ENCODE data around the gene ZNF536. TPM values are rescaled to one million over a fixed set of nuclear protein-coding genes. Genes with fewer than 3 reads are reported as not detected.

ZNF536 gene
- total and polyA plus RNA-seq, 10 of the 15 experiments (the other 5 are each of a cell fraction or from before 2014, with no cell fraction given), result not detected

DNA sequence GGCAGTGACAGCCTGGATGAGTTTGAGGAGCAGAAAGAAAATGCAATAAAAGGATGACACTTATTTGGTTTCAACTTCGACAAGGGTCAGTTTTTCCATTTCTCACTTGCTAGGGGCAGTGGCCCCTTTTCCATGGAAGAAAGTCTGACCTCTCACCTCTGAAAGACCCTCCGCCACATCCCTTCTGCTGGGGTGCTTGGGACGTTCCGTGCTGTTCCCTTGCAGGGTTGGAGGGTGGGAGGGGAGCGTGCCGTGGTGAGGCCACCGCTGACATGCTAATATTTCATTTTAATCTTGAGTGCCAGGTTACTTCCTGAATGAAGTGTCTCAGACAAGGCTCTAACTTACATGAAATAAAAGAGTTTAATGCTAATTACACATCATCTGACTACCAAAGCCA is 5.2 kb upstream of the ZNF536 start (continued):
- TF ChIP-seq ZBTB4 (CRISPR knock-in tag; IDR thresholded peaks at IDR 0.05) (no peak), NBN (IDR thresholded peaks at IDR 0.05) (no peak), PRDM15 (CRISPR knock-in tag; IDR thresholded peaks at IDR 0.05) (no peak), WRNIP1 (IDR thresholded peaks at IDR 0.05; ENCODE audit: borderline replicate concordance, low read depth, low read length) (no peak)

DNA sequence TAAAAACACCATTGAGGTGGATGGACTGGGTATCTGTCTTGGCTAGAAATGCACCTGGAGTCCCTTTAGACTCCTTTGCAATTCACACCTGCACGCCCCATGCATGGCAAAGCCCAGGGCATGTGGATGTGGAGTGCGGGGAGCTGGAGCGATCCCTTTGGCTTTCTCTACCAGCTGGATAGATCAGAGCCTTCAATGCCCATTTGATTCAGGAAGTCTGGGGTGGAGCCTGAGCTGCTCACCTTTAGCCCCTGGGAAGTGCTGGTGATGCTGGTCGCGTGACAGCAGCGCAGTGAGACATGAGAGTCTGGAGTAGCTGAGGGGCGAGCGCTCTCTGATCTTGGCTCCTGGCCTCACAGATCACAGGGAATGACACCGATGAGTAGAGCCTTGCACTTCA is 4.8 kb upstream of the ZNF536 start:
- ChIA-PET CTCF (no interaction called here), SMC1A (ENCODE audit: uncharacterized antibody, unreplicated experiment) (interaction anchor here (0.6 kb wide), 1 partner anchor 102 kb away, joined by 4 read pairs; no protein-coding TSS in a partner anchor), RAD21 (ENCODE audit: unreplicated experiment) (no interaction called here), POLR2A (no interaction called here)
- Histone ChIP-seq H4K20me1 (ENCODE audit: control insufficient read depth, insufficient read depth) (no peaks in the 10 kb centered on the region), H3K27ac (ENCODE audit: control insufficient read depth, insufficient read depth) (no peak overlapping the region), H3K9me3 (replicated peaks; ENCODE audit: control insufficient read depth, insufficient read depth, low read length) (no peaks in the 10 kb centered on the region), H2AFZ (ENCODE audit: control insufficient read depth, low read depth, low read length) (no peak overlapping the region), H3K4me3 (no peak overlapping the region), H3K27me3 (replicated peaks in 1 of 2; ENCODE audit: control insufficient read depth in 2 of 2, insufficient read depth in 2 of 2, low read length in 1 of 2) (no peaks in the 10 kb centered on the region), H3K4me2 (ENCODE audit: control insufficient read depth, insufficient read depth) (no peak overlapping the region), H3K79me2 (ENCODE audit: control insufficient read depth, insufficient read depth, low read length) (no peaks in the 10 kb centered on the region), H3K36me3 (ENCODE audit: control insufficient read depth in 2 of 2, insufficient read depth in 2 of 2, low read length in 1 of 2) (no peaks in the 10 kb centered on the region), H3K9ac (ENCODE audit: control insufficient read depth, insufficient read depth, low read length) (no peak overlapping the region), H3K4me1 (ENCODE audit: control insufficient read depth, insufficient read depth, low read length) (no peaks in the 10 kb centered on the region)
- intact Hi-C loops (cut with micrococcal nuclease; ENCODE audit: unreplicated experiment), result no loop called here
- BruUV-seq (replicated peaks), result no TSS peak
- in situ Hi-C loops (cut with MboI), result no loop called here
- no peak for ATAC-seq
- DNase-seq (ENCODE audit: low read depth, low spot score), result no peak
- no peak for FAIRE-seq
- 45% methylated on average over 9 of the region's 9 CpGs for WGBS (ENCODE audit: insufficient coverage, insufficient replicate concordance, low lambda C conversion rate, missing lambda C conversion rate)
- TF ChIP-seq ZBTB33 (IDR thresholded peaks at IDR 0.05) (no peak), CTCF (IDR thresholded peaks at IDR 0.05 in 2 of 3, conservative IDR thresholded peaks at IDR 0.05 in 1 of 3; ENCODE audit: control insufficient read depth in 2 of 3, extremely low read depth in 1 of 3, insufficient read depth in 1 of 3, low read depth in 3 of 3, low read length in 3 of 3) (no peak), ETV6 (conservative IDR thresholded peaks at IDR 0.05 in 1 of 2, IDR thresholded peaks at IDR 0.05 in 1 of 2; ENCODE audit: borderline replicate concordance in 1 of 2, low read depth in 1 of 2) (no peak)
- TF ChIP-seq, protein P1, sequence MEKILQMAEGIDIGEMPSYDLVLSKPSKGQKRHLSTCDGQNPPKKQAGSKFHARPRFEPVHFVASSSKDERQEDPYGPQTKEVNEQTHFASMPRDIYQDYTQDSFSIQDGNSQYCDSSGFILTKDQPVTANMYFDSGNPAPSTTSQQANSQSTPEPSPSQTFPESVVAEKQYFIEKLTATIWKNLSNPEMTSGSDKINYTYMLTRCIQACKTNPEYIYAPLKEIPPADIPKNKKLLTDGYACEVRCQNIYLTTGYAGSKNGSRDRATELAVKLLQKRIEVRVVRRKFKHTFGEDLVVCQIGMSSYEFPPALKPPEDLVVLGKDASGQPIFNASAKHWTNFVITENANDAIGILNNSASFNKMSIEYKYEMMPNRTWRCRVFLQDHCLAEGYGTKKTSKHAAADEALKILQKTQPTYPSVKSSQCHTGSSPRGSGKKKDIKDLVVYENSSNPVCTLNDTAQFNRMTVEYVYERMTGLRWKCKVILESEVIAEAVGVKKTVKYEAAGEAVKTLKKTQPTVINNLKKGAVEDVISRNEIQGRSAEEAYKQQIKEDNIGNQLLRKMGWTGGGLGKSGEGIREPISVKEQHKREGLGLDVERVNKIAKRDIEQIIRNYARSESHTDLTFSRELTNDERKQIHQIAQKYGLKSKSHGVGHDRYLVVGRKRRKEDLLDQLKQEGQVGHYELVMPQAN (conservative IDR thresholded peaks at IDR 0.05), result no peak
